Transverse colon (tissue), 4 donors: Measurements from ENCODE around the gene CDK18.

Source experiments
- EP300 ChIP-seq: sonication (generic); formaldehyde crosslinking; IDR thresholded peaks from one replicate; pipeline ENCODE4 v1.6.1; 2017; ENCODE audit warnings: antibody characterized with exemption, low read depth
- POLR2A ChIP-seq: fragments of 450-650 bp; IDR thresholded peaks from one replicate; pipeline ENCODE4 v1.6.1; 2016; ENCODE audit warnings: antibody characterized with exemption, mild to moderate bottlenecking, moderate library complexity
- POLR2AphosphoS5 ChIP-seq, 3 donors: sonication (generic); formaldehyde crosslinking; IDR thresholded peaks; one replicate each; pipeline ENCODE4 v1.6.1; 2016; ENCODE audit warnings: antibody characterized with exemption in 3 of 3
- TF ChIP-seq, protein P1 (sequence below), 5 experiments: fragments of 200-600 bp in 3 of 5; fragments of 450-650 bp in 2 of 5; sonication (generic) in 3 of 5; IDR thresholded peaks; 1 replicate in 2 of 5; 2 replicates in 3 of 5; pipeline ENCODE4 v1.5.1; 2016 to 2017; ENCODE audit warnings: antibody characterized with exemption in 5 of 5, inconsistent platforms in 3 of 5, mild to moderate bottlenecking in 2 of 5, moderate library complexity in 1 of 5

- no peak for TF ChIP-seq POLR2A
- TF ChIP-seq, protein P1, sequence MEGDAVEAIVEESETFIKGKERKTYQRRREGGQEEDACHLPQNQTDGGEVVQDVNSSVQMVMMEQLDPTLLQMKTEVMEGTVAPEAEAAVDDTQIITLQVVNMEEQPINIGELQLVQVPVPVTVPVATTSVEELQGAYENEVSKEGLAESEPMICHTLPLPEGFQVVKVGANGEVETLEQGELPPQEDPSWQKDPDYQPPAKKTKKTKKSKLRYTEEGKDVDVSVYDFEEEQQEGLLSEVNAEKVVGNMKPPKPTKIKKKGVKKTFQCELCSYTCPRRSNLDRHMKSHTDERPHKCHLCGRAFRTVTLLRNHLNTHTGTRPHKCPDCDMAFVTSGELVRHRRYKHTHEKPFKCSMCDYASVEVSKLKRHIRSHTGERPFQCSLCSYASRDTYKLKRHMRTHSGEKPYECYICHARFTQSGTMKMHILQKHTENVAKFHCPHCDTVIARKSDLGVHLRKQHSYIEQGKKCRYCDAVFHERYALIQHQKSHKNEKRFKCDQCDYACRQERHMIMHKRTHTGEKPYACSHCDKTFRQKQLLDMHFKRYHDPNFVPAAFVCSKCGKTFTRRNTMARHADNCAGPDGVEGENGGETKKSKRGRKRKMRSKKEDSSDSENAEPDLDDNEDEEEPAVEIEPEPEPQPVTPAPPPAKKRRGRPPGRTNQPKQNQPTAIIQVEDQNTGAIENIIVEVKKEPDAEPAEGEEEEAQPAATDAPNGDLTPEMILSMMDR (IDR thresholded peaks at IDR 0.05), result no peak
- no peak for TF ChIP-seq POLR2AphosphoS5 (IDR thresholded peaks at IDR 0.05)
- no peak for TF ChIP-seq EP300
Observed at GRCh38 chr1:205494115-205494514, 10.4 kb upstream of the CDK18 start.
